H54 (cell line): Measurements from ENCODE around the gene STIM1.
A peak's percentile ranks its signal among the peaks of the same experiment; 100 is the strongest.

Experiments
- DNase-seq: peaks from one replicate; pipeline ENCODE4 v3.0.0; 2011; ENCODE audit warnings: low spot score, mixed read lengths; ENCODE audit not compliant: insufficient read length
- FAIRE-seq: peaks from 3 replicates; lab custom pipeline; 2011; peaks lifted over from hg19 to GRCh38; lab: Jason Lieb, UNC
- POLR2A ChIP-seq: IDR thresholded peaks from 2 replicates; pipeline ENCODE4 v1.6.1; 2011; ENCODE audit warnings: low read depth, mild to moderate bottlenecking, low read length

The STIM1 gene

DNA sequence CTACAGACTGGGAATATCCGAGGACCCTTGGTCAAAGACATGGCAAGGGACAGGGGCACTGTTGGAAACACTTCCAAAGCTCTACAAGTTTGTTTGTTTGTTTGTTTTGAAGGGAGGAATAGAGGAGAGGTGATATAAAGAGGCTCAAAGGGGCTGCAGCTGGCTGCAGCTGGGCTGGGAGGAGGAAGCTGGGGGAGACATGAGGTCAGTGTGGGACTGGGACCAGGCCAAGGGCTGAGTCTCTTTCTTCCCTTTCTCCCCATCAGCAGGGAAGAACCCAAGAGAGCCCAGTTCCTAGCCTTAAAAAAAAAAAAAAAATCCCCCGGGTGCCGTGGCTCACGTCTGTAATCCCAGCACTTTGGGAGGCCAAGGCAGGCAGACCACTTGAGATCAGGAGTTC lies 19.7 kb upstream of the STIM1 start:
- DNase-seq = no peak
- no peak for FAIRE-seq
- no peak for TF ChIP-seq POLR2A

DNA sequence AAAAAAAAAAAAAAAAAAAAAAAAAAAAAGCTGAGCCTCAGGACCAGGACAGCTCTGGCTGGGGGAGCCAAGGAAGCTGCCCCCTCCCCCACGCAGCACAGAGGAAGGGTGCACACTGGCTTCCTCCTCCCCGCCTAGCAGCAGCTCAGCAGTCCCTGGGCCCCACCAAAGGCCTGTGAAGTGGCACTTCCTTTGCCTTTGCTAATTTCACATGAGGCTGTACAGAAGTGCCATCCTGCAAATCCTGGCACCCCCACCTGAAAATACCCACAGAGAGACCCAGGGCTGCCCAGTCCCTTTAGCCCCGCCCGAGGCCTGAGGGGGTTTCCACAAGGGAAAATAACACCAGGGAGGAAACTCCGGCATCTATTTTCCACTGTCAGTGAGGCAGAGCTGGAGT lies 18.6 kb upstream of the STIM1 start:
- TF ChIP-seq POLR2A = no peak
- FAIRE-seq = no peak
- DNase-seq = no peak

DNA sequence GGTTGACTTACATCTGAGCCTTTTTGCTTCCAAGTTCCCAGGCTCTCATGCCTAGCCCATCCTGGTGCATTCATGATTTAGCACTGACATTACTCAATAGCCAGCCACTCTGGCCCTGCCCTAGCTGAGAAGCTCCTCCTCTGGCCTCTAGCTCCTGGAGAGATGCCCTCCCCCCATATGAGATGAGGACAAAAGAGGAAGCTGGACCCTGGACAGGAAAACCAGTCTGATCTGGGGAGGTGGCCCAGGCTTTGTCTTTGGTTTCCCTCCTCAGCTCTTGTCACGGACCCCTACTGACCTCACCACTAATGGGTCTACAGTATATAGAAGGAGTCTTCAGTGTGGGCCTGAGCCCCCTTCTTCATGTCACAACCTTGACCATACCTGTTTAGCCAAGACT lies 17.7 kb upstream of the STIM1 start:
- no peak for TF ChIP-seq POLR2A
- DNase-seq = no peak
- FAIRE-seq = no peak

- FAIRE-seq = no peak
- TF ChIP-seq POLR2A = no peak
- DNase-seq = no peak
These were observed 17.0 kb upstream of the STIM1 start for GRCh38 chr11:3838504-3838903.

DNA sequence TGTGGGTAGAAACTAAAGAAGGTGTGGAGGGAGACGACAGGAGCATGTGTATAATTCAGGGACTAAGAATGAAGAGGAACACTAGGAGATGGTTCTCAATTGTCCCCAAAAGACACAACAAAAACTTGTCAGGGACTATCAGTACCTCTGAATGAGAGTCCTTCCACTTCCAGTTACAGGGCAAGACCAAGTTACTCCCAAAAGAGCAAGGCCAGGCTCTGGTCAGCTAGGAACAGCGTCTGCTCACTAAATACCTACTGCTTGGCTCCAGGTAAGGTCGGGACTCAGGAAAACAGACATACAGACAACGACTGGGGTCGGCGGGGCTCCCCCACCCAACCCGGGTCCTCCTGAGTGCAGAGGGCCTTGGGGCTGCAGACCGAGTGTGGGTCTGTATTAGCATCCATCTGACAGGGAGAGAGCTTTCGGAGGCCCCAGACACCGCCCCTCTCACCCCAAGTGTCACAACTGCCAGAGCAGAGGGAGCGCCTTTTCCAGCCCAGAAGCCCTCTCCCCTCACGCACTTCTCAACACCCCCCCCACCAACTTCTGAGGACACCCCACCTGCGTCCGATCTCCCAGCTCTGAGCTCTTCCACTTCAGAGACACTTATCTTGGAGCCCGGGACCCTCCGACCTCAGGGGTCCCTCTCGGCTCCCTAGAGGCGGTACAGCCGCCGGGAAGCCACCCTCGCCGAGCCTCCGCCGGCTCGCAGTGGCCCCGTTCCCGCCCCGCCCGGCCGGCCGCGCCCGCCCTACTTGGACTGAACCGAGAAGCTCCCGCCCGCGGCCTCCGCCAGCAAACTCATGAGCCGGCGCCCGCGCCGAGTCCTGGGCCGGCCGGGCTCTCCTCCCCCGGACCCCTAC lies 15.2 kb upstream of the STIM1 start:
- no peak for DNase-seq
- no peak for FAIRE-seq
- TF ChIP-seq POLR2A = 0 out of 2 replicates have a peak, but pooled peaks have one; percentile 15

DNA sequence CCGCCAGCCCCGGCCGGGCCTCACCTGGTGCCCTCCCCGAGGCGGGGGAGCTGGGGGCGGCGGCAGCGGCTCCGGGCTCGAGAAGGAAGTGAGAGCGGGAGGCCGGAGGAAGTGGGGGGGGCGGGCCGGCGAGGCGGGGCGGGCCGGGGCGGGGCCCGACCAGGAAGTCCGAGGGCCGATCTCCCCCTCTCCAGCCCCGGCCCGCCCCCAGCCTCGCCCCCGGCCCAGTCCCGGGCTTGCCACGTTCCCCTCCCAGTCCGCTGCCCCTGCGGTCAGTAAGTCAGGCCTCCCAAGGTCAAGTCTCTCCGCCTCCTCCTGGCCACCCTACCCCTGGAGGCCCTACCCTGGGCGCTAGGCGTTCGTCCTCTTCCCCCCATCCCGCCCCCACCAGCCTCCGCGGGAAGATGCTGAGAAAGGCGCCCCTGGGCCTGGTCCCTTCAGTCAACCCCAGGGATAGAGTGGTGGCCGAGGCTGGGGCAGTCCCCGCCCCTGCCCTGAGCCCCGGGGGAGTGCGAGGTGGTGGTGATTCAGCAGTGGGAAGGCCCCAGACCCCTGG lies 14.5 kb upstream of the STIM1 start, which contains the start of gene RHOG:
TSS of gene RHOG (minus strand) at position 90 of the 556 bp plus-strand sequence. CDS start 12,821 bp downstream, outside the sequence.
- DNase-seq (peak; percentile 94), FAIRE-seq (no peak)
- no peak for TF ChIP-seq POLR2A

- peak; percentile 75 for DNase-seq
- peak; percentile 15 for FAIRE-seq
- TF ChIP-seq POLR2A = peak; percentile 55
These were observed 13.8 kb upstream of the STIM1 start for GRCh38 chr11:3841426-3842350.

DNA sequence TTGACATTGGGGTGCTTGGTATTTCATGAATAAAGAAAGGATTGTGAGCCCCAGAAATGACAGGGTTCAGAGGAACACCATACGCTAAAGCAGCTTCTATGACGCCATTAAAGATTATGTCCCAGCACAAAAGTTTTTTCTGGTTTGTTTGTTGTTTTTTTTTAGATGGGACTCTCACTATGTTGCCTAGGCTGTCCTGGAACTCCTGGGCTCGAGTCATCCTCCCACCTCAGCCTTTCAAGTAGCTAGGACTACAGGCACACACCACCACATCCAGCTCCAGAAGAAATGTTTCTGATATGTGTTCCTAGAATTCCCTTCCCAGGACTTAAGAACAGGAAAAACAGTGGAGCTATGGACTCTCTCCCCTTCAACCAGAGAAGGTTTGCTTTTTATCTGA lies 12.1 kb upstream of the STIM1 start:
- no peak for TF ChIP-seq POLR2A
- DNase-seq (no peak), FAIRE-seq (no peak)

DNA sequence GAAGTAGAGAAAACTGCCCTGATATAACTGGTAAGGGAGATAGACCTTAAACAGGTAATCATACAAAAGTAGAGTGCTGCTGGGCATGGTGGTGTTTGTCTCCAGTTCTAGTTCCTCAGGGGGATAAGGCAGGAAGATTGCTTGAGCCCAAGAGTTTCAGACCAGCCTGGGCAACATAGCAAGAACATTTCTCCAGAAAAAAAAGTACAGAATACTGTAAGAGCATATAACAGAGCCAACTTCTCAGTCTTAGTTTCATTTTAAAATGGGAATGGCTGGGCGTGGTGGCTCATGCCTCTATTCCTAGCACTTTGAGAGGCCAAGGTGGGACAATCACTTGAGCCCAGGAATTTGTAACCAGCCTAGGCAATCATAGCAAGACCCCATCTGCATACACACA lies 10.2 kb upstream of the STIM1 start:
- TF ChIP-seq POLR2A = no peak
- FAIRE-seq (no peak), DNase-seq (no peak)

DNA sequence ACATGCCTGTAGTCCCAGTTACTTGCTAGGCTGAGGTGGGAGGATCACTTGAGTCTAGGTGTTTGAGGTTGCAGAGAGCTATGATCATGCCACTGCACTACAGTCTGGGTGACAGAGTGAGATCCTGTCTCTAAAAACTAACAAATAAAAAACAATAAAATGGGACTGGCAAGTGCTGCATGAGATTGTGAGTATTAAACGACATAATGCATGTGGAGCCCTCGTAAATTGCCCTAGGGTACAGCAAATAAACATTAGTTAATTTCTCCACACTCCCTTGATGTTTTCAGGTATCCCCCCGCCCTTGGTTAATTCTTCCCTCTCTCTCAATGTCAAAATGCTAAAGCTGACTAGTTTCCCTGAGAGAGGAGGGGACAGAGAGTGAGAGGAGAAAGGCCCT lies 9.8 kb upstream of the STIM1 start:
- FAIRE-seq (no peak), DNase-seq (no peak)
- no peak for TF ChIP-seq POLR2A

DNA sequence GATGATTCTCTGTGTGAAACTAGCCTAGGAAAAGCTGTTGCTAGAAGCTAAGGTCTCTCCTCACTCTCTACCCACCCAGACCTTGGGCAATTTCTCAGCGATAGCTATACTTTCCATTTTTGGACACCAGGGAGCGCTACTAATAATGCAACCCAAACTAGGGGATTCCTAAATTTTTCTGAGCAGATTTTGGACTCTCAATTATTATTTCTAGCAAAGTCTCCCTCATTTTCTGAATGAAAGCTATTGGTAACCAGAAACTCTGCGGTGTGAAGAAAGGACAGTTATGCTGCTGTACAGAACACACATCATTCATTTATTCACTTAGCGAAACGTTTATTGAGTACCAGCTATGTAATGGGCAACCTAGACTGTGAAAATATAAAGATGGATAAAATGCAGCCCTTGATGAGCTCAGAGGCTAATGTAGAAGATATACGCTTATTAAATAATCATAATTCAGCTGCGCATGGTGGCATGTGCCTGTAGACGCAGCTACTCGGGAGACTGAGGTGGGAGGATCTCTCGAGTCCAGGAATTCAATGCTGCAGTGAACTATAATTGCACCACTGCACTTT lies 6.1 kb upstream of the STIM1 start:
- TF ChIP-seq POLR2A = no peak
- DNase-seq (peak; percentile 54), FAIRE-seq (peak; percentile 78)

- DNase-seq (no peak), FAIRE-seq (no peak)
- TF ChIP-seq POLR2A = no peak
These were observed 2.0 kb upstream of the STIM1 start for GRCh38 chr11:3853545-3853842.

DNA sequence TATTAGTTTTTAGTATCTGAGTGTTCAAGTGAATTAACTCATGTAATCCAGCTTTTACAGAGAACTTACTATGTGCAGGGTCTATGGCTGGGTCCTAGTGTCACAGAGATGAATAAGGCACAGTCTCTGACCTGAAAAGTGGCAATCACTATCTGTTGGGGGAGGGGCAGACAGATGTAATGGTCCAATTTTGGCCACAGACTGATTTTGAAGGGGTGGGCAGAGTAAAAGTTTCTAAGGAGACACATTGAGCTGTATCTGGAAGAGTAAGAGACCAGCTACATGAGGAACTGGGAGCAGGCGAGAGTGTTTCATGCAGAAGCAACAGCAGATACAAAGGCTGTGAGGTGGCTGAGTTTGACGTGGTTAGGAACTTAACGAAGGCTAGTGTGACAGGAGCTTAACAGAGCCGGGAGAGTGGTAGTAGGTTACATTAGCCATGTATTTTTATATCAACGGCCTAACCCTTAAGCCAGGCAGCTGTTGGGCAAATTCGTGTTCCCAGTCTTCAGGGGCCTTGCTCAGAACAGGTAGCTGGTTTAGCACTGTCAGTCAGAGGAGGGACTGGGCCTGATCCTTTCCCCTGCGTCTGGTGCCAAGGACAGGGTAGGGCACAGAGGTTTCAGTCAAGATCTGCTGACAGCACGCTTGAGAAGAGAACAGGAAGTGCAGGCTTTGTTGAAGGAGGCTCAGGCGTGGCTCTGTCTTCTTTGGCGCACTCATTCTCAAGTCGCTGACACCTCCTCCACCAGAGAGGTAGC lies 1.4 kb upstream of the STIM1 start:
- TF ChIP-seq POLR2A = no peak
- FAIRE-seq (no peak), DNase-seq (no peak)

- FAIRE-seq (no peak), DNase-seq (no peak)
- no peak for TF ChIP-seq POLR2A
These were observed 846 bp upstream of the STIM1 start for GRCh38 chr11:3854660-3854976.
